ENCODE data around the gene TMED6. TPM values are rescaled to one million over a fixed set of nuclear protein-coding genes. Genes with fewer than 3 reads are reported as not detected.

Gene TMED6
- total and polyA plus RNA-seq, 2 experiments from 2014 or later = 0.29 TPM; not detected in 1

GRCh38 chr16:69366431-69366830 is 14.8 kb upstream of the TMED6 start:
- no peaks in the 10 kb centered on the region for H3K27me3 ChIP-seq (ENCODE audit: insufficient read depth)
- H3K9me2 ChIP-seq (ENCODE audit: insufficient read depth) = no peaks in the 10 kb centered on the region
- ATAC-seq (no peak), DNase-seq (ENCODE audit: low spot score) (no peak)
- Mint-ChIP-seq H3K36me3 (ENCODE audit: low read depth) (peaks cover 47% of the 10 kb centered on the region), H3K27ac (no peak overlapping the region), H3K9me3 (no peaks in the 10 kb centered on the region; the same call in 2 of the 3 replicates), H3K27me3 (ENCODE audit: insufficient read depth, low read depth, poor library complexity) (peaks cover 2% of the 10 kb centered on the region), H3K4me3 (no peak overlapping the region), H3K4me1 (no peaks in the 10 kb centered on the region)
- H3K79me2 ChIP-seq (replicated peaks; ENCODE audit: insufficient read depth) = no peaks in the 10 kb centered on the region
- H3F3A ChIP-seq (replicated peaks; ENCODE audit: low read depth) = 0 out of 2 replicates have a peak, but pooled peaks cover 11% of the 10 kb centered on the region
- no peak overlapping the region for H3K27ac ChIP-seq (ENCODE audit: low read depth)
- peaks cover 52% of the 10 kb centered on the region for H3K36me3 ChIP-seq (ENCODE audit: insufficient read depth)
- peaks cover 3% of the 10 kb centered on the region for H4K20me1 ChIP-seq (replicated peaks; ENCODE audit: insufficient read depth)
- H3K4me2 ChIP-seq = no peak overlapping the region
- TF ChIP-seq REST (IDR thresholded peaks at IDR 0.05; ENCODE audit: unreplicated experiment) (no peak), JUNB (IDR thresholded peaks at IDR 0.05; ENCODE audit: unreplicated experiment) (no peak), CREB1 (CRISPR knock-in tag; IDR thresholded peaks at IDR 0.05; ENCODE audit: low read depth) (no peak), NANOG (IDR thresholded peaks at IDR 0.05; ENCODE audit: borderline replicate concordance) (no peak), ZNF114 (CRISPR knock-in tag; IDR thresholded peaks at IDR 0.05) (no peak)
- no peak overlapping the region for H3K4me3 ChIP-seq
- no peaks in the 10 kb centered on the region for H3K4me1 ChIP-seq (ENCODE audit: insufficient read depth)
- no peak overlapping the region for H2AFZ ChIP-seq

- no peak overlapping the region for H3K27ac ChIP-seq (ENCODE audit: low read depth)
- no peaks in the 10 kb centered on the region for H3K4me1 ChIP-seq (ENCODE audit: insufficient read depth)
- no peaks in the 10 kb centered on the region for H3K79me2 ChIP-seq (replicated peaks; ENCODE audit: insufficient read depth)
- H3F3A ChIP-seq (replicated peaks; ENCODE audit: low read depth) = 0 out of 2 replicates have a peak, but pooled peaks cover 11% of the 10 kb centered on the region
- H3K27me3 ChIP-seq (ENCODE audit: insufficient read depth) = no peaks in the 10 kb centered on the region
- peaks cover 3% of the 10 kb centered on the region for H4K20me1 ChIP-seq (replicated peaks; ENCODE audit: insufficient read depth)
- no peak overlapping the region for H3K4me3 Mint-ChIP-seq
- no peaks in the 10 kb centered on the region; the same call in 2 of the 3 replicates for H3K9me3 Mint-ChIP-seq
- H3K4me1 Mint-ChIP-seq = no peaks in the 10 kb centered on the region
- H3K4me3 ChIP-seq = no peak overlapping the region
- DNase-seq (ENCODE audit: low spot score) = no peak
- H3K27ac Mint-ChIP-seq = no peak overlapping the region
- no peak overlapping the region for H3K4me2 ChIP-seq
- no peak for ATAC-seq
- no peak overlapping the region for H2AFZ ChIP-seq
- H3K36me3 ChIP-seq (ENCODE audit: insufficient read depth) = peaks cover 47% of the 10 kb centered on the region
- no peaks in the 10 kb centered on the region for H3K9me2 ChIP-seq (ENCODE audit: insufficient read depth)
- no peak for TF ChIP-seq CREB1 (CRISPR knock-in tag; IDR thresholded peaks at IDR 0.05; ENCODE audit: low read depth)
- no peak for TF ChIP-seq STAT1 (IDR thresholded peaks at IDR 0.05; ENCODE audit: unreplicated experiment)
- peaks cover 2% of the 10 kb centered on the region for H3K27me3 Mint-ChIP-seq (ENCODE audit: insufficient read depth, low read depth, poor library complexity)
- peaks cover 46% of the 10 kb centered on the region for H3K36me3 Mint-ChIP-seq (ENCODE audit: low read depth)
Observed at GRCh38 chr16:69365901-69366300, 14.3 kb upstream of the TMED6 start.

- peaks cover 32% of the 10 kb centered on the region for H3K36me3 Mint-ChIP-seq (ENCODE audit: low read depth)
- H3K9me3 Mint-ChIP-seq = no peaks in the 10 kb centered on the region; the same call in 2 of the 3 replicates
- no peak for TF ChIP-seq POLR2AphosphoS5 (IDR thresholded peaks at IDR 0.05; ENCODE audit: low read depth)
- TF ChIP-seq JUNB (IDR thresholded peaks at IDR 0.05; ENCODE audit: unreplicated experiment) = no peak
- no peak for TF ChIP-seq CREB1 (CRISPR knock-in tag; IDR thresholded peaks at IDR 0.05; ENCODE audit: low read depth)
- TF ChIP-seq ETS1 (IDR thresholded peaks at IDR 0.05) = no peak
- no peak for TF ChIP-seq ZNF331 (CRISPR knock-in tag; IDR thresholded peaks at IDR 0.05; ENCODE audit: low read depth)
- no peak for TF ChIP-seq REST (IDR thresholded peaks at IDR 0.05; ENCODE audit: unreplicated experiment)
Observed at GRCh38 chr16:69364088-69364487, 12.5 kb upstream of the TMED6 start.

More at GRCh38 chr16:69364088-69364487, 12.5 kb upstream of the TMED6 start:
- H3K4me3 ChIP-seq = no peak overlapping the region
- no peaks in the 10 kb centered on the region for H3K4me1 Mint-ChIP-seq
- no peak overlapping the region for H3K4me2 ChIP-seq
- ATAC-seq (no peak), DNase-seq (ENCODE audit: low spot score) (no peak)
- H3K4me3 Mint-ChIP-seq = no peak overlapping the region
- no peak overlapping the region for H3K27ac ChIP-seq (ENCODE audit: low read depth)
- H3K9me2 ChIP-seq (ENCODE audit: insufficient read depth) = no peaks in the 10 kb centered on the region
- no peak overlapping the region for H3K27ac Mint-ChIP-seq
- no peak overlapping the region for H2AFZ ChIP-seq
- H3K27me3 Mint-ChIP-seq (ENCODE audit: insufficient read depth, low read depth, poor library complexity) = peaks cover 3% of the 10 kb centered on the region
- H3K27me3 ChIP-seq (ENCODE audit: insufficient read depth) = no peaks in the 10 kb centered on the region
- H3K79me2 ChIP-seq (replicated peaks; ENCODE audit: insufficient read depth) = no peaks in the 10 kb centered on the region
- H3K36me3 ChIP-seq (ENCODE audit: insufficient read depth) = peaks cover 31% of the 10 kb centered on the region
- H3K4me1 ChIP-seq (ENCODE audit: insufficient read depth) = no peaks in the 10 kb centered on the region
- H4K20me1 ChIP-seq (replicated peaks; ENCODE audit: insufficient read depth) = peaks cover 3% of the 10 kb centered on the region
- H3F3A ChIP-seq (replicated peaks; ENCODE audit: low read depth) = 0 out of 2 replicates have a peak, but pooled peaks cover 11% of the 10 kb centered on the region

Measured in GM23338 (cell line).